Measurements from ENCODE around the gene IQSEC1.

The IQSEC1 gene

GRCh38 chr3:12970684-12971083 lies 102.5 kb downstream of the IQSEC1 start:
- FAIRE-seq (no peak), DNase-seq (ENCODE audit: low spot score) (no peak)

GRCh38 chr3:12969486-12969885 lies 103.7 kb downstream of the IQSEC1 start:
- DNase-seq (ENCODE audit: low spot score) = no peak
- FAIRE-seq = no peak

GRCh38 chr3:12968541-12968940 lies 104.7 kb downstream of the IQSEC1 start:
- FAIRE-seq (no peak), DNase-seq (ENCODE audit: low spot score) (no peak)

GRCh38 chr3:12967606-12968351 lies 105.5 kb downstream of the IQSEC1 start:
- DNase-seq (ENCODE audit: low spot score) = peak; percentile 99
- FAIRE-seq = peak; percentile 30

GRCh38 chr3:12966847-12967605 lies 106.2 kb downstream of the IQSEC1 start:
- DNase-seq (ENCODE audit: low spot score) = peak; percentile 26
- FAIRE-seq = no peak

- DNase-seq (ENCODE audit: low spot score) (no peak), FAIRE-seq (no peak)
Observed at GRCh38 chr3:12965999-12966846, 107.0 kb downstream of the IQSEC1 start.

- no peak for DNase-seq (ENCODE audit: low spot score)
- no peak for FAIRE-seq
Observed at GRCh38 chr3:12964711-12965612, 108.3 kb downstream of the IQSEC1 start.

- FAIRE-seq (no peak), DNase-seq (ENCODE audit: low spot score) (no peak)
Observed at GRCh38 chr3:12963922-12964701, 109.1 kb downstream of the IQSEC1 start.

- DNase-seq (ENCODE audit: low spot score) (no peak), FAIRE-seq (no peak)
Observed at GRCh38 chr3:12963231-12963896, 109.9 kb downstream of the IQSEC1 start.

GRCh38 chr3:12962292-12962691 lies 110.9 kb downstream of the IQSEC1 start:
- FAIRE-seq (no peak), DNase-seq (ENCODE audit: low spot score) (no peak)

GRCh38 chr3:12961697-12962036 lies 111.6 kb downstream of the IQSEC1 start:
- FAIRE-seq (no peak), DNase-seq (ENCODE audit: low spot score) (no peak)

- DNase-seq (ENCODE audit: low spot score) = no peak
- FAIRE-seq = no peak
Observed at GRCh38 chr3:12961007-12961696, 112.1 kb downstream of the IQSEC1 start.

- DNase-seq (ENCODE audit: low spot score) = no peak
Observed at GRCh38 chr3:12960497-12960896, 112.7 kb downstream of the IQSEC1 start.

GRCh38 chr3:12959838-12960378 lies 113.3 kb downstream of the IQSEC1 start:
- DNase-seq (ENCODE audit: low spot score) (no peak), FAIRE-seq (no peak)

More at GRCh38 chr3:12960497-12960896, 112.7 kb downstream of the IQSEC1 start:
- FAIRE-seq = no peak

GRCh38 chr3:12959410-12959809 lies 113.8 kb downstream of the IQSEC1 start:
- FAIRE-seq = no peak
- DNase-seq (ENCODE audit: low spot score) = no peak

GRCh38 chr3:12957824-12958792 lies 115.1 kb downstream of the IQSEC1 start:
- no peak for DNase-seq (ENCODE audit: low spot score)
- no peak for FAIRE-seq

GRCh38 chr3:12957339-12957738 lies 115.9 kb downstream of the IQSEC1 start:
- FAIRE-seq = no peak
- no peak for DNase-seq (ENCODE audit: low spot score)

- DNase-seq (ENCODE audit: low spot score) = no peak
- no peak for FAIRE-seq
Observed at GRCh38 chr3:12956316-12956660, 116.9 kb downstream of the IQSEC1 start.

All from urothelium cell line (cell line).